NCI-H2029 treated with DMSO at 0.1 percent for 48 hours (cell line): Measurements from ENCODE around the gene DNAJC5.
"Not testable (repeated sequence)": the region's sequence is repeated elsewhere in the genome, so short reads cannot be mapped to it uniquely, and the experiment has no call there.

Experiments used
- DNase-seq: peaks from one replicate; lab custom pipeline; 2025; lab: John Stamatoyannopoulos, UW

The DNAJC5 gene

DNA sequence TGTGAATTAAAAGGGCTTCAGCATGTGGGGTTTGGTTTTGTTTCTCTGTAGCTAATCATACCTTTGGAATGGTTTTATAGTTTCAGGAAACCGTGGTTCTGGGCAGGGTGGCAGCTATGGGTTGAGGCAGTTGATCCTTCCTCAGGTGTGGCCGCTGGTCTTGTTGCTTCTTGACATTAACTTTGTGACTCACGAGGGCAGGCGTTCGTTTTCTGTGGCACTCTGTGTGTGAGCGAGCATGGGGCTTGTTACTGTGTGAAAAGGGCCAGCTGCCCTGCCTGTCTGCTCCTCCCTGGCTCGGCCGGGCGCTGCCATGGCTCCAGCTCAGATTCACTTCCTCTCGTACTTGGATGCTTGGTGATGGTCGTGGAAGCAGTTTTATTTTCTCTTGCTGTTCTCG, 16.2 kb downstream of the DNAJC5 start:
- no peak for DNase-seq

DNA sequence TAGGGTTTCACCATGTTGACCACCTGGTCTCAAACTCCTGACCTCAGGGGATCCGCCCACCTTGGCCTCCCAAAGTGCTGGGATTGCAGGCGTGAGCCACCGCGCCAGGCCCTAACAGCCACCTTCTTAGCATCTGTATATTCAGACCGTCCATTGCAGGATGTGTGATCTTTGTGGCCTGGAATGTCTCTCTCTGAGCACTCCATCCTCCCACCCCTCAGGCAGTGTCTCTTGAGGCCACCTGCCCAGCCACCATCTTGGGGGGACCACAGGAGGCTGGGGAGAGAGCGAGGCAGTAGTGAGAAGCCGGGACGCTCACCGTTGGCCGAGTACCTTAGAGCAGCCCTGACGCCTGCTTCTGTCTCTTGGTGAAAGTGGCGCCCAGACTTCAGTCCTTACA, 18.8 kb downstream of the DNAJC5 start:
- no peak for DNase-seq

DNA sequence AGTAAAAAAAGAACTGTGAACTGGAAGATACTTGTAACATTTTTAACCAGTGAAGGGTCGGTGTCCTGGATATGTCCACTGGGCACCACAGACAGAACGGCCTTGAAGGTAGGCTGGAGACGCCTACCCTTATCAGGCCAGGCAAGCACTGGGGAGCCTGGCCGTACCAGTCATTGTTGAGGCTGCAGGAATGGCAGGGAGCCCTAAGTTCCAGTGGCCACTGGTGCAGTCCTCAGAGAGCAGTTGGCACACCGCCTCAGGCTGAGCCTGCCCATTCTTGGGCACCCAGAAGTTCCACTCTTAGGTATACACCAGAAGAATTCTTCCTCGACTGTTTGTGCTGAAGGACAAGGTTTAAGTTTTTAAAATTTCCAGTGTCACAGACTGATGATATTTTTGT, 20.5 kb downstream of the DNAJC5 start:
- DNase-seq = no peak

DNA sequence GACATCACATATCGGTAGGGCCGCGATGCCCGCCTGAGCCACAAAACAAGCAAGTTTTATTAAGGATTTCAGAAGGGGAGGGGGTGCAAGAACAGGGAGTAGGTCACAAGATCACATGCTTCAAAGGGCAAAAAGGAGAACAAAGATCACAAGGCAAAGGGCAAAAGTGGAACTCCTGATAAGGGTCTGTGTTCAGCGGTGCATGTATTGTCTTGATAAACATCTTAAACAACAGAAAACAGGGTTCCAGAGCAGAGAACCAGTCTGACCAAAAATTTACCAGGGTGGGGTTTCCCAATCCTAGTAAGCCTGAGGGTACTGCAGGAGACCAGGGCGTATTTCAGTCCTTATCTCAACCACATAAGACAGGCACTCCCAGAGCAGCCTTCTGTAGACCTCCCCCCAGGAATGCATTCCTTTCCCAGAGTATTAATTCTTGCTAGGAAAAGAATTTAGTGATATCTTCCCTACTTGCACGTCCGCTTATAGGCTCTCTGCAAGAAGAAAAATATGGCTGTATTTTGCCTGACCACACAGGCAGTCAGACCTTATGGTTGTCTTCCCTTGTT, 21.5 kb downstream of the DNAJC5 start:
- DNase-seq = not testable (repeated sequence)

DNA sequence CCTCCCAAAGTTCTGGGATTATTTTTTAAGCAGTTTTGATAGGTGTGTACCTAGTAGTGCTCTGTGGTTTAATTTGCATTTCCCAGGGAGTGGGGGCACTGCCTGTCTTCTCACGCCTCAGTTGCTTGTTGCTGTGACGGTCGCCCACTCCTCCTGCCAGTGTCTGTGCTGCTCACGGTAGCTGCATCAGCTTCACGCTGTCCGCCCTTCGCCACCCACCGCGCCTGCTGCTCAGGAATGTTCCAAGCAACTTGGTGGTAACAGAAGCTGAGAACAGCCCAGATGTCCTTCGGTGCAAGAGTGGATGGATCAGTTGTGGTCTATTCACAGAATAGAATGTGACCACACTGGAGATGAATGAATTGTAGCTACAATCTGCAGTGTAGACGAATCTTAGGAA, 22.9 kb downstream of the DNAJC5 start:
- DNase-seq = no peak

DNA sequence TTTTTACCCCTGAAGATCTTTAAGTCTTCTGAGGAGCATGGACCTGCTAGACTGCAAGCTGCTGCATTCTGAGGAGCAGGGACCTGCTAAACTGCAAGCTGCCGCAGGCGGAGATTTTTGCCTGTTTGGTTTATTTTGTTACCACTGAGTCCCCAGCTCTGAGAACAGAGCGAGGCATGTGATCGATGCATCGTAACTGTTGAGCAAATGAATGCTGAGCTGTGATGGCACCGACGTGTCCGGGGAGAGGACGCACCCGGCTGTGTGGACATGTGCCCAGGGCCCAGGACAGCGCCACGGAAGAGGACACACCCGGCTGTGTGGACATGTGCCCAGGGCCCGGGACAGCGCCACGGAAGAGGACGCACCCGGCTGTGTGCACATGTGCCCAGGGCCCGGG, 24.2 kb downstream of the DNAJC5 start:
- no peak for DNase-seq

DNA sequence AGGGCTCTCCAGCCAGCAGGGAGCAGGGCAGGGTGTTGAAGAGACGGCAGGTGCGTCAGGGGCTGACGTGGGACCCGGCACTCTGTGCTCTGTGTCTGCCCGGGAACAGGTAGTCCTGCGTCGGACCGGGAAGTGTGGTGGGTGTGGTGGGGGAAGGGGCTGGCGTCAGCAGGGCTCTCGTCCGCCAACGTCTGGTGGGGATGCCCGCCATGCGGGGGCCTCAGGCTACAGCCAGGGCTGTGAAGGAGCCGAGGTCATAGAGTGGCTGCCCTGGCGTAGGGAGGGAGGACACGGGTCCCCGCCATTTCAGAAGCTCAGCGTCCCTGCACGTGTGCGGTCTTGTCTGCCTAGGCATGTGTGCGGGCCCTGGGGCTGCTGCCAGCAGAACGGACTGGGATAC, 25.3 kb downstream of the DNAJC5 start:
- DNase-seq = no peak

DNA sequence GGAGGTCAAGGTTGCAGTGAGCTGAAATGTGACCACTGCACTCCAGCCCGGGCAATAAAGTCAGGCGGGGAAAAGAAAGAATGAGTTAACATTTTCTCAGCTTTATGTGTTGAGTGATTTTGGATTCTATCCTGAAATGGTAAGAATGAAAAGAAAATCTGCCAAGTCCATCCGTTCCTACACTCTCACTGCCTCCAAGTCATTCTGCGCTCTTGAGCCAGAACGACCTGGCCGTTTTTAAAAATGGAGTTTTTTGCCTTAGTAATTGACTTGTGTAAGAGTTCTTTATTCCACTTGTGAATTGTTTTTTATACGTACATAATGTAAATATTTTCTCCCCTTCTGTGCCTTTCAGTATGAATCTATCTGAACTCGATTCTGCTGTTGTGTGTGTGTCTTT, 28.7 kb downstream of the DNAJC5 start:
- DNase-seq = no peak

DNA sequence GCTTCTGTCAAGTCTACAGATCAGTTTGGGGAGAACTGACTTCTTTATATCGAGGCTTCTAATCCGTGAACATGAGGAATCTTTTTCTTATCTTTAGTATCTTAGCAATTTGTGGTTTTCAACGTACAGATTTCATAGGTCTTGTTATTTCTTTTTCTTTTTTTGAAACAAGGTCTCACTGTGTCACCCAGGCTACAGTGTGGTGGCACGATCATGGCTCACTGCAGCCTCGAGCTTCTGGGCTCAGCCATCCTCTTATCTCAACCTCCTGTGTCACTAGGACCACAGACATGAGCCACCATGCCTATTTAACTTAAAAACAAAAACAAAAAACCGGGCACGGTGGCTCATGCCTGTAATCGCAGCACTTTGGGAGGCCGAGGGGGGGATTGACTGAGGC, 29.3 kb downstream of the DNAJC5 start:
- DNase-seq = no peak

DNA sequence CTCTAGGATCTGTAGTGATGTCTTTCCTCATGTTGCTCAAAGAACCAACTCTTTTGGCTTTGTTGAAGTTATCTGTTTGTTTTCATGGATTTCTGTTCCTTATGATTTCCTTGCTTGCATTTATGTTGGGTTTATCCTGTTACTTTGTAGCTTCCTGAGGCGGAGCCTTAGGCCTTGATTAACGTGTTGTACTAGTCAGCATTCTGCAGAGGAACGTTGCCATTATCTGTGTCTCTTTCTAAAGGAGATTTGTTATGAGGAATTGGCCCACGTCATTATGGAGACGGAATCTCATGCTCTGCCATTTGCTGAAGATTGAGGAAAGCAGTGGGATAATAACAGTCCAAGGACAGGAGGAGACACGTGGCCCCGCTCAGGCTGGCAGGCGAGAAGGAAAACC, 31.4 kb downstream of the DNAJC5 start:
- DNase-seq = no peak

DNA sequence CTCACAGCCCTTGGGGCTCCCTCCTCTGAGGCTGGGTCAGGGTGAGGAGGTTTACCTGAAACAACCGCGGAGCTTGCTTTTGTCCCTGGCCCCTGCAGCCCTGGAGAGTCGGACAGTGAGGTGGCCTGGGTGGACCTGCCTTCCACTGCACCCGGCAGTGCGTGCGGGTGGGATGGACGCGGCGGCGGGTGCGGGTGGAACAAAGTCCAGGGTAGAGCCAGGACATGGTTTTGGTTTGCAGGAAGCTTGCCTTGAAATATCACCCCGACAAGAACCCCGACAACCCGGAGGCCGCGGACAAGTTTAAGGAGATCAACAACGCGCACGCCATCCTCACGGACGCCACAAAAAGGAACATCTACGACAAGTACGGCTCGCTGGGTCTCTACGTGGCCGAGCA, 34.1 kb downstream of the DNAJC5 start:
- no peak for DNase-seq

DNA sequence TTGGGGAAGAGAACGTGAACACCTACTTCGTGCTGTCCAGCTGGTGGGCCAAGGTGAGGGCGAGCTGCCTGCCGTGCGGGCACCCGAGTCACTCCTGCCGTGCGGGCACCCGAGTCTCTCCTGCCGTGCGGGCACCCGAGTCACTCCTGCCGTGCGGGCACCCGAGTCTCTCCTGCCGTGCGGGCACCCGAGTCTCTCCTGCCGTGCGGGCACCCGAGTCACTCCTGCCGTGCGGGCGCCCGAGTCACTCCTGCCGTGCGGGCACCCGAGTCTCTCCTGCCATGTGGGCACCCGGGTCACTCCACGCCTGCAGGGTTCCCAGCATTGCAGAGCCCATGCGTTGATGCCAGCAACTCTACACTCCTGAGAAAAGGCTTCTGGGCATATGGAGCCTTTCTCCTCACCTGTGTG, 34.6 kb downstream of the DNAJC5 start:
- DNase-seq = not testable (repeated sequence)

DNA sequence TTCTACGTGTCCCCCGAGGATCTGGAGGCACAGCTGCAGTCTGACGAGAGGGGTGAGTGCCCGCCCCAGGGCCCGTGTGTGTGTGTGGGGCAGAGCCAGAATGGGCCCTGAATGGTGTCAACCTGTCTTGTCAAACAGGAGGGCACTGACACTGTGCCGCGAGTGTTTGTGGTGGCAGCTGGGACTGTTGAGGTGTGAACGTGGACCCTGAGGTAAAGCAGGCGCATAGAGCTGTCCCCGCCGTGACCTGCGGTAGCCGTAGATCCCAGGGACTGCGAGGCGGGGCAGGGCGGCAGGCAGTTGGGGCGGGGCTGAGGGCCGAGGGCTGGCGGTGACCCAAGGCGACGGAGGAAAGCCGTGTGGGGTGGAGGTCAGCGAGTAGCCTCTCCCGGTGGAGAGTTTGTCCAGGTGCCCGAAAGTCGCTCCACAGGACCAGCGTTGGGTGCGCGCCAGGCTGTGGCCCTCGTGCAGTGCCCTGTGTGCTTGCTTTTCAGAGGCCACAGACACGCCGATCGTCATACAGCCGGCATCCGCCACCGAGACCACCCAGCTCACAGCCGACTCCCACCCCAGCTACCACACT, 36.1 kb downstream of the DNAJC5 start:
- DNase-seq = no peak

DNA sequence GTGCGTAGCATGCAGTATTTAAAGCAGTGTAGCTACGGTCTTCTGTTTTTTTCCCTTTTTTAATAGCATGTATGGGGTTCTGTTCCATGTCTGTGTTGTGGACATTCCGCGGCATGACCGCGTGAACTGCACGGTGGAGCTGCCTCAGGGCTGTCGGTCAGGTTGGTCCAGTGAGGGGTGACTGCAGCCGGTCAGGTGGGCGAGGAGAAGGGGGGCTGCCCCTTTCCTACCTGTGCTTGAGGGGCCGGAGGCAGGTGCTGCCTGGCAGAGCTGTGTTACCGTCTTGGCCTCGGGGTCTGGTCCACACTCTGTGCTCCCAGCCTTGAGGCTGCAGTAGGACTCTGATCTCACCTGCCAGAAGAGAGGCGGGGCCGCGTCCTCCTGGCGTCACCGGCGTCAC, 36.8 kb downstream of the DNAJC5 start:
- DNase-seq = no peak

DNA sequence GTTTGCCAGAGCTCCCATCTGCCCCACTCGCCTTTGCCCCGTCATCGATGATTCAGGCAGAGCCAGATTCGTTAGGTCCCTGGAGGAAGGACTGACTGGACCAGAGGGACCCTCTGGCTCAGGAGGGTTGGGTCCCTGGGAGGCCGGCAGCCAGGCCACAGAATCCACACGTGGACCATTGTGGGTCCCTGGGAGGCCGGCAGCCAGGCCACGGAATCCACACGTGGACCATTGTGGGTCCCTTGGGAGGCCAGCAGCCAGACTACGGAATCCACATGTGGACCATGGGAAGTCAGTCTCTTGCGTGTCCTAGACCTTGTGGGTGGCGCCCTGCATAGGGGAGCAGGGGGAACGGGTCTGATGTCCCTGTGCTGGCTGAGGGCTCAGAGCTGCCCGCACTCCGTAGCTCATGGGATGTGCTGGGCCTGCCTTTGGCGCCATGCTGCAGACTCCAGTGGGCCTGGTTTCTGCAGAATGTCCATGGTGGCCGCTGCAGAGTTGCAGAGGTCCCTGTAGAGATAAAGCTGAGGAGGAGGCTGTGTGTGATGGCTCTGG, 37.8 kb downstream of the DNAJC5 start:
- DNase-seq = no peak

DNA sequence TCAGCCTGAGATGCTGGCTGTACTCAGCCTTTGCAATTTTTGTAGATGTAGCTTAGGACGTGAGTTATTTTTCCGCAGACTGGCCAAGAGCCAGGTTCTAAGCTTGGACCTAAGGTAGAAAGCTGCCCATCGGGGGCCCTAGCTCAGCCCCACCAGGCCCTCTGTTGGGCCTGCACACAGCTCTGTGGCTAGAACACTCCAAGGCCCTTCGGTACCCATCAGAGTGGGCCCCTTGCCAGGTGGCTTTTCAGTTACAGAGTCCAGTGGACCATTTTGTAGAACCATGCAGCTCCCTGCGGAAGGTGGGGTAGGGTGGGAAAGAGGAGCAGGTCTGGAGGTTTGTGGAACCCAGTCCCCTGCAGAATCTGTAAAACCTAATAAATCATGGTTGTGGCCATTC, 38.7 kb downstream of the DNAJC5 start:
- no peak for DNase-seq

DNA sequence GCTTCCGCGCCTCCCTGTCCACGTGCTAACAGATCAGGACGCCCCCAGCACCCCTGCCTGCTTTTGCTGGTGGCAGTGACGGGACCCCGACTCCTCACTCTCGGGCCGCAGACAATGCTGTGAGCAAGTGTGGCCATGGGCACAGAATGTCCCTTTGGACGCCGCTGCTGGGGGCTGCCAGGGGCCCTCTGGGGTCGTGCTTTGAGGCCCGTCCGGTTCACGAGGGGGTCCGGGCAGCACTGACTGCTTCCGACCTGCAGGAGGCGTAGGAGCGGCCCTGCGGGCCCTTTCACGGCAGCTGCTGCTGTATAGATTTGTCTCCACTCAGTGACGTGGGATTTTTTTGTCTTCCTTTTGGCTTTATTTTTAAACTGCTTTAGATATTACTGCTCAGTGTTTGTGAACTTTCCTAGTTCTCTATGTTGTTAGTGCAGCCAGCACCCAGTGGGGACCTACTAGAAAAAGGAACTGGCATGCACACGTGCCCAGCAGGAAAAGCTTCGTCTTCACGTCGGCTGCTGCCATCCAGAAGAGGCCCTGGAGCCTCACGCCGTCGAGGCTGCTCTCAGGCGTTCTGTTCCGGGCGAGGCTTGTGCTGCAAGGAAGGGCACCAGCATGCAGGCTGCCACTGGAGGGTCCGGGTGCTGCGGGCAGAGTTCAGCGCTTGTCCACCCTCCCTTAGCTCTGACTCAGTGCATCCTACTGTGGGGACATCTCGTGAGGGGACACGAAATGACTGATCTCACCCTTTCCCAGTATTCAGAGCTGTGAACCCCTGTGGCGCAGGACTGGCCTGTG, 39.5 kb downstream of the DNAJC5 start:
- no peak for DNase-seq

DNA sequence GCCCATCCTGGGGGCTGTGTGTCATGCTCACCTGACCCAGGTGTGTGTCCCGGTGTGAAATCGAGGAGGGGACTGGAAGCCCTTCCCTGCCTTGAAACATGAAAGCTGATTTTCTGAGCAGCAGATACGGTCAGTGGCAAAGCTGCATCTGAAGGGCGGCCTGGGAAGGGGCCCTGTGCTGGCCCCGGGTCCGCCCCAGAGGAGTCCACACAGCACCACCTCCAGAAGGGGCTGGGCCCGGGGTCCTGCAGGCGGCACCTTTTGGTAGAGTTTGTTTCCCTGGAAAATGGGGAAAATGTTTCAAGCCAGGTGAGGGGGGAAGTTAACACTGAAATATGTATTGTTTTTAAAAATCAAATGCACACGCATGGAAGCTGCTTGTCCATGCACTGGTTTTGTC, 40.5 kb downstream of the DNAJC5 start:
- no peak for DNase-seq

DNA sequence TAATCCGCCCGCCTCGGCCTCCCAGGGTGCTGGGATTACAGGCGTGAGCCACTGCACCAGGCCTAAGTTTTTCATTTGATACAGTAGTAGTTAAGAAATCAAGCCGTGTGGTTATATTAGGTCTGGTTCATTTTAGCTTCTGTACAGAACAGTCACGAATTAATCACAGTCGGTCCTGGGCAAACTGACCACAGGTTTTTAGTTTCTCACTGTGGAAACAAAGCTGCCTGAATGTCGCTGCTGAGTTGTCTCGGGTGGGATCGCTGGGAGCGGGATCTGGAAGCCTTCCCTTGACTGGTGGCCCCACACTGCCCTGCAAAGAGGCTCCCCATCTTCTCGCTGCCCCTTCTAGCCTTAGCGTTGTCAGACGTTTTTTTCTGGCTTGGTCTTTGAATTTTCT, 42.7 kb downstream of the DNAJC5 start:
- DNase-seq = no peak

DNA sequence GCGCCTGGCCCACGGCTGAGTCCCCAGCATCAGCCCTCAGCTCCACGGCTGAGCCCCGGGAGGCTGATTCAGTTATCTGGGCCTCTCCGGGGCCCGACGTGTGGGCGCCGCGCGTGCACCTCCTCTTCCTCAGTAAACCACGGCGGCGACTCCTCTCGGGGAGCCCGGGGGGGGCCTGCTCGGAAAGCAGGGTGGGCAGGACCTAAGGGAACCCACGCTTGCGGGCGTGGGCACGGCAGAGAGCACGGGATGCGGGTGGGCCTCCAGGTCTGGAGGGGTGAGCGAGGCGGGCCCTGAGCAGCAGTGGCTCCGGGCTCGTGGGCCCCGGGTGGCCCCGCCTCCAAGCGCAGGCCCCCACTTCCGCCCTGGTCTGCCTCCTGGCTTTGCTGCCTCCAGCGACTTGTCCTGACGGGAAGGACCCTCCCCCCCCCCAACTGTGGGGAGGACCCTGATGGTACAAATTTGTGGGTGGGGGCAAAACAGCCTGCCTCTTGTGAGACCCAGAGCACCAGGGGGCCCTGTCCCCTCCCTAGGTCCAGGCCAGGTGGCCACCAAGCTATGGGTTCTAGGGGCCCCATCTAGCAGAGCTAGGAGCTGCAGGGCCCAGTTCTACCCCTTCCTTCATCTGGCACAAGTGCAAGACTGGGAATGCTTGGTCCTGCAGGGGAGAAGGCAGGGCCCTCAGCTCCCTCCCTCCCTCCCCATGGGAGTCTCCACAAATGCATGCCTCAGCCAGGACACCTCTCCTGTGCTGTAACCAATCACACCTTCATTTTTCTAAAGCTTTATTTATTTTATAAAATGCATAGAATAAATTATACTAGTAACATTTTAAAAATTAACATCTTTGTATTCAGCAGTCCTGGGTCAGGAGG, 44.4 kb downstream of the DNAJC5 start:
- no peak for DNase-seq

DNA sequence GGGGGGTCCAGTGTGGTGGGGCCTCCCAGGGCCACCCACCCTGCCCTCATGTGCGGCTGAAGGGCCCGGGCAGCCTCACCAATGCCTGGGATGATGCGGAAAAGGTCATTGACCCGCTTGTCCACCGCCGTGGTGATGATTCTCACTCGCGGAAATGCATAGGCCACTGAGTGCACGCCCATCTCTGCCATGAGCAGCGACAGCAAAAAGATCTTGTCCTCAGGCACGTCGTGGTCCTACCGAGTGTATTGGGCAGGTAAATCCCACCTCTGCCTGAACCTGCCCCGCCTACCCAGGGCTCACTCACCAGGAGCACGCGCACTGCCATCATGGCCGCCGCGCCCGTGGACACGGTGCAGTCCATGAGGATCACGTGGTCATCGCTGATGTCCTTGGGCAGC, 45.1 kb downstream of the DNAJC5 start:
- no peak for DNase-seq

DNA sequence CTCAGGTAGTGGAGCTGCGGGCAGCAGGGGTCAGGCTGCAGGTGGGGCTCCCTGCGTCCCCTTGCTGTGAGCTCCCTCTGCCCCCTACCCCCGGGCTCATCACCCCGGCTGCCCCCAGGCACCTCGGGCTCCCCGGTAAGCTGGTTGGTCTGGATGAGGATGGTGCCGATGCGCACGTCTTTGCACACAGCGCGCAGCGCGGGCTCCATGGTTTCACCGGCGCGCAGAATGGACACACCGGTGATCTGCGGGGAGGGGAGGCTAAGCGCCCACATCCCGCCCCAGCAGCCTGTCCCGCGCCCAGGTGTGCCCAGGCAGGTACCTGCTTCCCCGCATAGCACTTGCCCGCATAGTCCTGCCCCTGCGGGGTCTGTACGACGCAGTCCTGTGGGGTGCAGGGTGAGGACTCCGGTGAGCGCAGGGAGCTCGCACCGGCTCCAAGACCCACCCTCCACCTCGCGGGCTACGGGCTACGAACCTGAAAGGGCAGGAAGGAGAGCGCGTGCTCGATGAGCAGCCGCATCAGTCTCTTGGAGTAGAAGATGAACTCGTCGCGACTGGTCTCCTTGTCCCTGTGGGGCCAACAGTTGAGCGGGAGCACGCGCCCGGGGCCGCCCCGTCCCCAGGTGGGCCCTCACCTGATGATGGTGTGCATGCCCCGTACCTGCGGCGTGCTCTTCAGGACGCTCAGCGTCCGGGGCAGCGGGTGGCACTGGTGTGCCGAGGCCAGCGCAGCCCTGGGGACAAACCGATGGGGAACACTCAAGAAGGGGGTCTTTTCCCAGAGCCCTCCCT, 45.7 kb downstream of the DNAJC5 start:
- no peak for DNase-seq
